Body of pancreas (tissue), 4 donors: ENCODE measurements around the gene RNASEH2B. TPM values are rescaled to one million over a fixed set of nuclear protein-coding genes. Genes with fewer than 3 reads are reported as not detected.

Experiments
- ATAC-seq: fragments of 150-250 bp; one replicate; pipeline ENCODE4 v1.9.1; 2016
- DNase-seq, 4 donors: peaks; one replicate each; pipeline ENCODE4 v3.0.0-alpha.2; 2019
- H3K27ac ChIP-seq, 4 donors: fragments of 200-600 bp; sonication (generic); 1 replicate in 3 of 4; 2 replicates in 1 of 4; pipeline versions ENCODE4 v1.5.1 to v1.6.1; 2016 to 2019; ENCODE audit warnings: mild to moderate bottlenecking in 1 of 4, mixed read lengths in 1 of 4, moderate library complexity in 1 of 4
- H3K27me3 ChIP-seq, 2 donors: fragments of 200-600 bp; sonication (generic); one replicate each; pipeline ENCODE4 v1.6.0; 2016; ENCODE audit warnings: mild to moderate bottlenecking in 1 of 2
- H3K36me3 ChIP-seq, 2 donors: fragments of 200-600 bp; sonication (generic); replicated peaks in 1 of 2; 2 replicates each; pipeline ENCODE4 v1.5.1; 2016; ENCODE audit warnings: low read depth in 2 of 2; ENCODE audit not compliant: insufficient read depth in 1 of 2
- H3K4me1 ChIP-seq: fragments of 200-600 bp; sonication (generic); one replicate; pipeline ENCODE4 v1.6.0; 2016
- H3K4me3 ChIP-seq, 2 donors: fragments of 200-600 bp; sonication (generic); 1 replicate in 1 of 2; 2 replicates in 1 of 2; pipeline ENCODE4 v1.5.1; 2016 to 2019
- H3K9me3 ChIP-seq, 3 donors: fragments of 200-600 bp; sonication (generic); 1 replicate in 2 of 3; 2 replicates in 1 of 3; pipeline ENCODE4 v1.5.1; 2016
- POLR2A ChIP-seq, 3 donors: fragments of 450-650 bp; IDR thresholded peaks; one replicate each; pipeline ENCODE4 v1.6.1; 2016; ENCODE audit warnings: antibody characterized with exemption in 3 of 3, mild to moderate bottlenecking in 2 of 3
- WGBS, 2 donors: methylation state at CpG; one replicate each; pipeline ENCODE4 v1.1.5; 2017; 5-methylcytosine and 5-hydroxymethylcytosine counted together
- intact Hi-C: fragments of 100-400 bp; cut with DNase I; formaldehyde crosslinking; loops from one replicate; pipeline ENCODE4 v1.15.1; 2023
- total RNA-seq, 2 donors: library from RNA; depleted of rRNA; stranded (reverse); fragments of >200 nt; gene quantifications; one replicate each; pipeline ENCODE4 v1.1.0, GENCODE V29; 2016
- TF ChIP-seq, protein P1 (sequence below), 7 experiments: fragments of 450-650 bp in 4 of 7; fragments of 200-600 bp in 3 of 7; sonication (generic) in 3 of 7; IDR thresholded peaks; one replicate each; pipeline ENCODE4 v1.5.1; 2016 to 2019; ENCODE audit warnings: antibody characterized with exemption in 7 of 7

The RNASEH2B gene
- total RNA-seq, 2 donors from 2014 or later = 17.1 to 34.2 TPM

DNA sequence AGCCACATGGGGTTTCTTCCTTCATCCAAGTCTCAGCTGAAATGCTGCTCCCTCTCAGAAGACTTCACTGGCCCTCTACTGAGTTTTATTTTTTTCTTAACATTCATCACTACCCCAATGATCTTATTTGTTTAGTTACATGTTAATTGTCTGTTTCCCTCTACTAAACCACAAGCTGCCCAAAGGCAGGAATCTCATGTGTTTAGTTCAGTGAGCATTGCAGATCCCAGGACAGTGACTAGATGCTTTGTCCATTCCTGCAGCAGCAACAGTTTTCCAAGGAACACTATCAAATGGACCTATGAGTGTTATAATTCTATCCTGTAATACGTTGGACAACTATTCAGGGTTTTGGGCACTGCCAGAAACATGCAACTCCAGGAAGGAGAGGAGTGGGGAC is 93.1 kb downstream of the RNASEH2B start:
- no peak overlapping the region for H3K4me3 ChIP-seq
- DNase-seq (no peak), ATAC-seq (no peak)
- intact Hi-C loops = no loop called here
- H3K27me3 ChIP-seq = no peaks in the 10 kb centered on the region
- H3K4me1 ChIP-seq = no peaks in the 10 kb centered on the region
- TF ChIP-seq, protein P1, sequence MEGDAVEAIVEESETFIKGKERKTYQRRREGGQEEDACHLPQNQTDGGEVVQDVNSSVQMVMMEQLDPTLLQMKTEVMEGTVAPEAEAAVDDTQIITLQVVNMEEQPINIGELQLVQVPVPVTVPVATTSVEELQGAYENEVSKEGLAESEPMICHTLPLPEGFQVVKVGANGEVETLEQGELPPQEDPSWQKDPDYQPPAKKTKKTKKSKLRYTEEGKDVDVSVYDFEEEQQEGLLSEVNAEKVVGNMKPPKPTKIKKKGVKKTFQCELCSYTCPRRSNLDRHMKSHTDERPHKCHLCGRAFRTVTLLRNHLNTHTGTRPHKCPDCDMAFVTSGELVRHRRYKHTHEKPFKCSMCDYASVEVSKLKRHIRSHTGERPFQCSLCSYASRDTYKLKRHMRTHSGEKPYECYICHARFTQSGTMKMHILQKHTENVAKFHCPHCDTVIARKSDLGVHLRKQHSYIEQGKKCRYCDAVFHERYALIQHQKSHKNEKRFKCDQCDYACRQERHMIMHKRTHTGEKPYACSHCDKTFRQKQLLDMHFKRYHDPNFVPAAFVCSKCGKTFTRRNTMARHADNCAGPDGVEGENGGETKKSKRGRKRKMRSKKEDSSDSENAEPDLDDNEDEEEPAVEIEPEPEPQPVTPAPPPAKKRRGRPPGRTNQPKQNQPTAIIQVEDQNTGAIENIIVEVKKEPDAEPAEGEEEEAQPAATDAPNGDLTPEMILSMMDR (IDR thresholded peaks at IDR 0.05) = no peak
- TF ChIP-seq POLR2A (IDR thresholded peaks at IDR 0.05) = no peak
- no peaks in the 10 kb centered on the region for H3K36me3 ChIP-seq
- 55 to 61% methylated on average over 1 of the region's 1 CpG for WGBS, 2 donors
- H3K9me3 ChIP-seq = no peaks in the 10 kb centered on the region
- no peak overlapping the region for H3K27ac ChIP-seq

DNA sequence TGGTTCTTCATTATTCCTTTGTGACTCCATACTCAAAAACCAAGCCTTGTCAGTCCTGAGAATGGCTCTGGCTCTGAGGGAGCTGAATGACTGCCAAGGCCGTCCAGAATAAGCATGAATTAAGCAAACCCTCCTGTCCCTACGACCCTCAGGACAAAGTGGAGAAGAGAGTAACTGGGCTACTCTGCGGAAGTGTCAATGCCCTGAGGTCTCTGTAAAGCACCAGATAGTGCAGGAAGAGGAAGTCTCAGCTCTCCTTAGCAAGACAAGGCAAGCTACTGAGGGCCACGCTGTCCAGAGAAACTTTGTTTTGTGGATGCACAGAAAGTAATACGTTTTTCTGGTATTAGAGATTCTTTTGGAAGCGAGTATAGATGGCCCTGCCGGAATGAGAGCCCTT is 94.1 kb downstream of the RNASEH2B start:
- Histone ChIP-seq H3K27me3 (no peaks in the 10 kb centered on the region), H3K4me3 (no peak overlapping the region), H3K36me3 (no peaks in the 10 kb centered on the region), H3K27ac (no peak overlapping the region), H3K4me1 (no peaks in the 10 kb centered on the region), H3K9me3 (no peaks in the 10 kb centered on the region)
- no peak for TF ChIP-seq POLR2A (IDR thresholded peaks at IDR 0.05)
- TF ChIP-seq, protein P1 (IDR thresholded peaks at IDR 0.05) = no peak
- intact Hi-C loops = no loop called here
- DNase-seq (no peak), ATAC-seq (no peak)
- WGBS, 2 donors = 60 to 64% methylated on average over 7 of the region's 7 CpGs

DNA sequence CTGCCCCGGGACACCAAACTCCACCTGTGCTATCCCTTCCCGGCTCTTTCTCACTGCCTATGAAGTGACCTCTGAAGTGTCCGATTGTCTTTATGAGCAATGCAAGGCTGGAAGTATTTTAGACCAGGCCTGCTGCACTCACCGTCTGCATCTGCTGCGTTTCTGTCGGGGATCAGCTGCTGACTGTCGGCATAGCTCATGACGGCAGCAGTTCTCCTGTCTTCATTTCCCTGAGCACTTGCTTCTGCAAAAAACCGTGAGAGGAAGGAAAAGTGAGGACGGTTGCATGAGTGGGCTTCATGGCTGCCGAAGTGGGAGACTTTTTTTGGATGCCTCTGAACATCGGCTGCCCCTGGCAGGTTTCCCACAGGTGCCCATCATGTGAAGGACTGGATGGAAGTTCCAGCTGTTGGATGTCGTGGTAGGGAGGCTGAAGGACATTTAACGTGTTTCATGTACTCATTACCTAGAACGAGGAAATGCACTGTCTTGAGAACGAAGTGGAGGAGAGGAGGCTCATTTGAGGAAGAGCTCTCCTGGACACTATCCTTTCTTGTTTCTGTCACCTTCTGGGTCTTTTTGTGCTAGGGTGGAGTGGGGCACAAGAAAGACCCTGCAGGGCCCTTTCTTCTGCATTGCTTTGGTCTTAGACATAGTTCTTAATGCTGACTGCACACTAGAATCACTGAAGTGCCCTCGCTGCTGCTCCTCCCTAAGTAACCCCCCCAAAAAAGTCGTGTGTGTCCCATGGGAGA is 94.7 kb downstream of the RNASEH2B start:
- 57 to 73% methylated on average over 18 of the region's 18 CpGs for WGBS, 2 donors
- no peaks in the 10 kb centered on the region for H3K27me3 ChIP-seq
- no peak overlapping the region for H3K27ac ChIP-seq
- TF ChIP-seq, protein P1 (IDR thresholded peaks at IDR 0.05) = no peak
- TF ChIP-seq POLR2A (IDR thresholded peaks at IDR 0.05) = no peak
- ATAC-seq (no peak), DNase-seq (no peak)
- no peaks in the 10 kb centered on the region for H3K4me1 ChIP-seq
- no peak overlapping the region for H3K4me3 ChIP-seq
- intact Hi-C loops = no loop called here
- H3K36me3 ChIP-seq = no peaks in the 10 kb centered on the region
- H3K9me3 ChIP-seq = no peaks in the 10 kb centered on the region

DNA sequence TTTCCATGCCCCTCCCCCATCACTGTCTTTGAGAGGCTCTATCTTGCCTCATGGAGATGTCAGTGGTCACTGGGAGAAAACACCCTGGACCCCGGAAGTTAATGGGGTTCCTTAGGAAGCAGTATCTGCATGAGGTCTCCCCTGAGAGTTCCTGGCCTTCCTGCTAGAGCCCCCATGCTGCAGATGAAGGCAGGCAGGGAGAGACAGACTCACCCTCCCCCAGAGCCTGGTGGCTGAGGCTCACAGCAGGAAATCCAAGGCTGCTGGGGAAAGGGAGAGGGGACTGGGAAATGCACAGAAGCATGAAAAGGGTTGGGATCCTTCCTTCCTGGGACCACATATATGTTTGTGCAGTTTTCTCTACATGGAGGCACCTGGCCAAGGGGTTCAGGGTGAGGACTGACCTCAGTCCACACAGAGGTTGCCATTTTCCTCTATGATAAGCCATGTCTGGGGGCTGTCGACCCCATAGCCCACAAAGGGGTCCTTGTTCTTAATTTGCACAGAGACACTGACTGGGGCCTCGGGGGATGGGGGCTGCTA is 95.4 kb downstream of the RNASEH2B start:
- Histone ChIP-seq H3K27me3 (no peaks in the 10 kb centered on the region), H3K9me3 (no peaks in the 10 kb centered on the region), H3K27ac (no peak overlapping the region), H3K36me3 (no peaks in the 10 kb centered on the region), H3K4me3 (no peak overlapping the region), H3K4me1 (no peaks in the 10 kb centered on the region)
- ATAC-seq (no peak), DNase-seq (no peak)
- TF ChIP-seq, protein P1 (IDR thresholded peaks at IDR 0.05) = no peak
- TF ChIP-seq POLR2A (IDR thresholded peaks at IDR 0.05) = no peak
- intact Hi-C loops = no loop called here
- WGBS, 2 donors = 31 to 42% methylated on average over 3 of the region's 3 CpGs

DNA sequence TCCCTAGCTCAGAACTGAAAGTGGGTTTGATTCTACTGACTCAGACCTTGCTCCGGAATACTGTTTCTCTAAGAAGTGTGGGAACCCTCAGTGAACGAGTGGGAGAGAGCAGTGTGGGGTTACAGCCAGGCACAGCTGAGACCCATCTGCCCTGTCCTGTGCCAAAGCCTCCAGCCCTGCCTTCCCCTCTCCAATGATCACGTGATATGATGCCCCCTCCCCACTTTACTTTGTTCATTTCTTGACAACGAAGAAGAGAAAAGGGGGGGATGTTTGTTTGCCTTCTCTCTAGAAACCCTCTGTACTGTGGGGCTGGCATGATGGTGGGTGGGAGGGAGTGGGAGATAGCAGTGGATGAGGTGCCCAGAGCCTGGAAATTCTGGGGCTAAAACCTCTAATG is 96.0 kb downstream of the RNASEH2B start:
- Histone ChIP-seq H3K27me3 (no peaks in the 10 kb centered on the region), H3K36me3 (no peaks in the 10 kb centered on the region), H3K27ac (no peak overlapping the region), H3K4me1 (no peaks in the 10 kb centered on the region), H3K4me3 (no peak overlapping the region), H3K9me3 (no peaks in the 10 kb centered on the region)
- WGBS, 2 donors = 37 to 61% methylated on average over 4 of the region's 4 CpGs
- no peak for DNase-seq
- TF ChIP-seq, protein P1 (IDR thresholded peaks at IDR 0.05) = no peak
- TF ChIP-seq POLR2A (IDR thresholded peaks at IDR 0.05) = no peak
- intact Hi-C loops = no loop called here
- ATAC-seq = no peak
